Activated CD4-positive, alpha-beta T cell treated with anti-CD3 and anti-CD28 coated beads for 48 hours (primary cell): ENCODE data around the gene ZNF668.

Source experiments
- DNase-seq: peaks from one replicate; pipeline ENCODE4 v3.0.0-alpha.2; 2020

The ZNF668 gene

DNA sequence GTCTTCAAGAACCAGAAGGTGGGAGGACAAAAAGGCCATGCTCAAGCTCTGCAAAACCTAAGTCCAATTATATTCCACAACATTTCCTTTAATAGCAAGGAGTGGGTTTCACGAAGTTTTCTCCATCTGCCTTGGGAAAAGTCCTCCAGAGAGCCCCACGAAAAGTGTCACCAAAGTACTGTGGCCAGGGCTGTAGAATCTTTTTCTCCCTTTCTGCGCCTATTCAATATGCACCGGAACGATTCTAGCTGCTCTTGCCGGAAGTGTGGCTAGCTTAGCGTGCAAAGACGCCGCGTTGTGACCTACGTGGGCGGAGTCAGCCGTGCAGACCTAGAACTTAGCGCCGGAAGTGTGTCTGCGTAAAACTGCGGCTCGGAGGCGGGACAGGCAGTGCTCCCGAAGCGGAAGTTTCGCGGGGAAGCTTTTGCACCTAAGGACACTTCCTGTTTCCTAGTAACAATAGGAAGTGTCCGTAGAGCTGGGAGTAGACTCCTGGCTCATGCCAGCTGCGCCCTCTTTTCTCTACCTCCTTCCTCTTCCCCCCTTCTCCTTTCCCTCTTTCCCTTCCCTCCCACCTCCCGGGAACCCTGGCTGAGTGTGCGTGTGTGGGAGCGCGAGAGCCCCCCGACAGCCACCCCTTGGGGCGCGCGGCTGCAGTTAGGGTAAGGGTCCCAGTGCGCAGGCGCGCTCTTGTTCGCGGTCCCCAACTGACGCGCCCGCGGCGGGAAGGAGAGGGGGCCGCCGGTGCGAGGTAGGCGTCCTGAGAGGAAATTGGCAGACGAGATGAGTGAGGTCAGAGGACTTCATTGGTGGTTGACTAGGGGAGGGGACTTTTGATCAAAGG is at the start of gene ZNF668, which contains the start of gene ZNF646:
ZNF668 (minus strand) TSS at position 271 of the 844 bp plus-strand sequence. CDS start 9,781 bp downstream, outside the sequence.
ZNF646 (plus strand) TSS at position 453 of the 844 bp plus-strand sequence. CDS start 1,903 bp downstream, outside the sequence.
- DNase-seq: peak; percentile 99

DNA sequence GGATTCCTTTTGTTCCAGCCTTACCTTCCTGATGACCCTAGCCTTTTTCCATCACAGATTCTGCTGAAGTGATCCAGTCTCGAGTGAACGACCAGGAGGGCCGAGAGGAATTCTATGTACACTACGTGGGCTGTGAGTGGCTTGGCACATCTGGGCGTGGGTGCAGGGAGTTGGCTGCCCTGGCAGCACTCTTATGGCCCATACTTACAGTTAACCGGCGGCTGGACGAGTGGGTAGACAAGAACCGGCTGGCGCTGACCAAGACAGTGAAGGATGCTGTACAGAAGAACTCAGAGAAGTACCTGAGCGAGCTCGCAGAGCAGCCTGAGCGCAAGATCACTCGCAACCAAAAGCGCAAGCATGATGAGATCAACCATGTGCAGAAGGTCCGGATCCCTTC is 46.1 kb upstream of the ZNF668 start:
- DNase-seq: no peak

DNA sequence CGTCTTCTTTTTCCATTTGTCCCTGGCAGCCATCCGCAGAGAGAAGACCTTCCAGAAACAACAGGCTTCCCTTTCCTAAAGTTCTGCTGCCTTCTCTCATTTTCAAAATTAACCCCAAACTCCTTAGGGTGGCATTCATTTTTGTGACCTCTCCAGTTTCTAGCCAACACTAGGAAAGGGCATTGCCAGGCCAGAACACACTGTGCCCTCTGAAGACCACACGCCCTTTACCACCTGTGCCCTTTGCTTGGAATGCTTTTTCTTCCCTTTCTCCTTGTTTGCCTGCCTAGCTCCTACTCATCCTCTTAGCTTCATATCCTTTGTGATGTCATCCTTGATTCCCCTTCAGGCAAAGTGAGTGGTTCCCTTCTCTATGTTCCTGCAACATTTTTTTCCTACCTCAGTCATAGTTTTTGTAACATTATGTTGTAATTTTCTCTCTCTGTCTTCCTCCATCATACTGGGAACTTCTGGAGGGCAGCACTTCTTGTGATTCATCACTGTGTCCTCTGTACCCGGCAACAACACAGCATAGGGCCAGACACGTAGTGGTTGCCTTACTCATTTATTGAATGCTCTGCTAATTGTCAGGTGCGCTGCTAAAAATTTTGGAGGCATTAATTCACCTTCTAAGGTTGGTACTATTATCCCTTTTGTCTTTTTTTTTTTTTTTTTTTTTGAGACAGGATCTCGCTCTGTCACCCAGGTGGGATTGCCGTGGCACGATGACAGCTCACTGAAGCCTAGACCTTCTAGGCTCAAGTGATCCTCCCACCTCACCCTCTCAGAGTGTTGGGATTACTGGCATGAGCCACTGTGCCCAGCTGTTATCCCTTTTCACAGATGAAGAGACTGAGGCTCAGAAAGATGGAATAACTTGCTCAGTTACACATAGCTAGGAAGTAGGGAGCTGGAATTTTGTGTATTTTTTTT is 44.4 kb upstream of the ZNF668 start:
- DNase-seq: no peak

DNA sequence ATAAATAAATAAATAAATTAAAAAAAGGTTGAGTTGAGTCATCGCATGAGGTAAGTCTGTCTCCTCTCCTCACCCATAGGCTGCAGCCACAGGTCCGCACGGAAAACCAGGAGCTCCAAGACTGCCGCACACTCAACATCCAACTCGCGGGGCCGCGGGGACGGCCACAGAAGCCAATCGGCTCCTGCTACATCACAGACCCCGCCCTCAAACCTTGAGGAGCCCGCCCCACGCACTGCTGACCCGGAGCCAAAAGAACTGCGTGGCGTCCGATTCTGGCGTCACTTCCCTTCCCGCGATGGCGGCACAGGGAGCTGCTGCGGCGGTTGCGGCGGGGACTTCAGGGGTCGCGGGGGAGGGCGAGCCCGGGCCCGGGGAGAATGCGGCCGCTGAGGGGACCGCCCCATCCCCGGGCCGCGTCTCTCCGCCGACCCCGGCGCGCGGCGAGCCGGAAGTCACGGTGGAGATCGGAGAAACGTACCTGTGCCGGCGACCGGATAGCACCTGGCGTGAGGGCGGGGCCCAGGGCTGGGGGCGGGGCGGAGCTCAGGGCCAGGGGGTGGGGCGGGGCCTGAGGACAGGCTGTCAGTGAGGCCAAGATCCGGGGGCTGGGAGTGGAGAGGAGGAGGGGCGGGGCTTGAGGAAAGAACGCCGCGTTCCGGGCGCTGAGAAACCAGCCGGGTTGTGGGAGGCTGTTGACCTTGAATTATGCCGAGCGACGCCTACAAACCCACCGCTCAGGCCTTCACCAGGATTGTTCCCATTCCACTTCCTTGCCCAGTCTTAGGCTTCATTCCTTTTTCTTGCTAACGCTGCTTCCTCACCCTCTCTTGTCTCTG is 43.6 kb upstream of the ZNF668 start, which contains the start of gene KAT8:
KAT8 (plus strand) TSS at position 281 of the 839 bp plus-strand sequence; CDS start at position 299, 18 bp downstream.
- DNase-seq: peak; percentile 99

DNA sequence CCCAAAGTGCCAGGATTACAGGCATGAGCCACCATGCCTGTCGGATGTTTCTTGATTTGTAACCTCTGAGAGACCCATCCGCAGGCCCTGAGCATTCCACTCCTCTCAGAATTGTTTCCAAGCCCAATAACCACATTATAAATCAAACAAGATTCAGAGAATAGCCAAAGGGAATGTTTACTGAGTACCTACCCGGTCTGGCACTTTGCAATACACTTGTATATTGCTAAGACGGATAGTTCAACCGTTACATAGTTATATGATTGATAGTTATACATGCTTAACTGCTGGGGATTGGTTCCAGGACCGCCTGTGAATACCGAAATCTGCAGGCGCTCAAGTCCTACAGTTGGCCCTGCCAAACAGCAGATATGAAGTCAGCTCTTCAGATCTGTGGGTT is 40.4 kb upstream of the ZNF668 start:
- no peak for DNase-seq

DNA sequence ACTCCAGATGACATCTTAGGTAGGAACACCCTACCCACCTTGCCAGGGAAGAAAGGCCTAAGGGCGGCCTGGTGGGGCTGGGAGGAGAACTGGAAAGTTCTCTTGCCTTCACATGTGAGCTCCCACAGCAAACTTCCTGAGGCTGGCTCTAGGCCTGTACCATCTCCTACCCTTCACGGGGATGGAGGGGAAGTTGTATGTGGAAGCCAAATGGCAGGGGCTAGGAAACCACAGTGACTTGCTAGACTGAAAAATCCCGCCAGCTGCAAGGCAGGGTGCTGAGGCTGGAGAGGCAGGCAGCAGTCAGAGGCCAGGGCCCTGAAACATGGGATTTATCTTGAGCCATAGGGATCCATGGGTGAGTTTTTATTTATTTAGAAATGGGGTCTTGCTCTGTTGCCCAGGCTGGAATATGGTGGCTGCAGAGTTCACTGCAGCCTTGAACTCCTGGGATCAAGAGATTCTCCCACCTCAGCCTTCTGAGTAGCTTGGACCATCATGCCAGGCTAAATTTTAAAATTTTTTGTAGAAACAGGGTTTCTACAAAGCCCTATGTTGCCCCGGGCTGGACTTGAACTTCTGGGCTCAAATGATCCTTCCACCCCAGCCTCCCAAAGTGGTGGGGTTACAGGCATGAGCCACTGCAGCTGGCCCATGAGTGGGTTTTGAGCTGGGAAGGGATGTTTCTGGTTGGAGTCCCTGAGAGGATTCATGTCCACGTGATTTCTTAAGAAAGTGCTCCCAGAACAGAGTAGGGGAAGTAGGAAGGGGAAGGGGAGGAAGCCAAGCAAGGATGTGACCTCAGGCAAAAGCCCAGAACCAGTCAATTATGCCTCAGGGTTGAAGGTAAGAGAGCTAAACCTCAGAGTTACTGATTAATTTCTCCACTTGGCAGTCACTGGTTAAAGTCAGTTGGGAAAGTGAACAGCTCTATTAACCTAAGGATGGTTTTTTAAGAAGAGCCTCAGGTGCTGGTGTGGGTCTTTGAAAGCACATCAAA is 39.4 kb upstream of the ZNF668 start:
- DNase-seq: no peak

DNA sequence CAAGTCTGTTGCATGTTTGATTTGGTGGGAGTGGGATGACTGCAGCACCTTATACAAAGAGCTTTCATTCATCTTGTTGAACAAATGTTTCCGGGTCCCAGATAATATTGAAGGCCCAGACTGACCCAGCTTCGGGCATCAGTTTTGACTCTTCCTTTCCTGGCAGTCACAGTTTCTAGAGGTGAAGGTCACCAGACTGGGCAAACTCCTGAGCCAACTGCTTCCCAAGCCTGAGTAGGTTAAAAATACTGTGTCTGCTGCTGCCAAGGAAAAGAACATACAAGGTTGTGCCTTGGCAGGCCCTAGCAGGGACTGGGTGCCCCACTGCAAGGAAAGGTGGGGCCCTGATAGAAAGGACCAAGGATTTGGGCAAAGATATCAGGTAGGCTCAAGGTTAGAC is 38.7 kb upstream of the ZNF668 start:
- DNase-seq: no peak

DNA sequence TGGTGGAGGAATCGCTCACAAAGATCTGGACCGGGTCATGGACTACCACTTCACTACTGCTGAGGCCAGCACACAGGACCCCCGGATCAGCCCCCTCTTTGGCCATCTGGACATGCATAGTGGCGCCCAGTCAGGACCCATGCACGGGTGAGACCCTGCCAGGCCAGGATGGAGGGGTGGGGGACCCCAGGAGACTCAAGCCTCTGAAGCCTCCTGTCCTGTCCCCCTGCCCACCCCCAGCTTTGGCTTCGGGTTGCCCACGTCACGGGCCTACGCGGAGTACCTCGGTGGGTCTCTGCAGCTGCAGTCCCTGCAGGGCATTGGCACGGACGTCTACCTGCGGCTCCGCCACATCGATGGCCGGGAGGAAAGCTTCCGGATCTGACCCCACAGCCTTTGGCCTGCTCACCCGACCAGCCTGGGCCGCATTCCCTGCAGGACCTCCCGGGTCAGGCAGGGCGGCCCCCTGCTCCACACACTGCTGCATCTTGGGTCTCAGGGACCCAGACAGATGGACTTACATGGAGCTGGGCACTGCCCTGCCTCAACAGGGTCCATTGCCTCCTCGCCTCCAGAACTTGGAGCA is 37.9 kb upstream of the ZNF668 start:
- no peak for DNase-seq

DNA sequence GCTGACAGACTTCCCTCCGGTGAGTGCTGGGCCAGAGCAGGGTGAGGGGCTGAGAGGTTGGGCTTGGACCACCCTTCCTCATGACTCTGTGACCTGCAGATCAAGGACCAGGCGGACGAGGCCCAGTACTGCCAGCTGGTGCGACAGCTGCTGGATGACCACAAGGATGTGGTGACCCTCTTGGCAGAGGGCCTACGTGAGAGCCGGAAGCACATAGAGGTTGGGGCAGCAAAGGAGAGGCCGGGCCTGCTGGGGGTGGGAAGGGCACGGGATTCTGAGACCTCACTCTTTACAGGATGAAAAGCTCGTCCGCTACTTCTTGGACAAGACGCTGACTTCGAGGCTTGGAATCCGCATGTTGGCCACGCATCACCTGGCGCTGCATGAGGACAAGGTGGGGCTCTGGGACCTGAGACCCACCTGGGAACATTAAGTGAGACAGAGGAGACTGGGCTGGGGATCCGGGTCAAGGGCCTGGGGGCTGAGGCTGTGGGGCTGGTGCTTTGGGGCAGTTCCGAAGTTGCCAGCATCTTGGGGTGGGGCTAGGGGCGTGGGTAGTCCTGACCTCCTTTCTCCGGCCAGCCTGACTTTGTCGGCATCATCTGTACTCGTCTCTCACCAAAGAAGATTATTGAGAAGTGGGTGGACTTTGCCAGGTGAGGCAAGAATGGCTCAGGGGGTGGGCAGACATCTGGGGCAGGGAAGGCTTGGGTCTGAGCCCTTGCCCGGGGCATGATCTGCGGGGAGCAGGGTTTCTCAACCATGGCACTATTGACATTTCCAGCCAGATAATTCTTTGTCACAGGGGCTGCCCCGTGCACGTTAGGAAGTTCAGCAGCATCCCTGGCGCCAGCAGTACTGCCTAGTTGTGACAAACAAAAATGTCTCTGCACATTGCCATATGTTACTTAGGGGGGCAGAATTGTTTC is 36.3 kb upstream of the ZNF668 start:
- no peak for DNase-seq

DNA sequence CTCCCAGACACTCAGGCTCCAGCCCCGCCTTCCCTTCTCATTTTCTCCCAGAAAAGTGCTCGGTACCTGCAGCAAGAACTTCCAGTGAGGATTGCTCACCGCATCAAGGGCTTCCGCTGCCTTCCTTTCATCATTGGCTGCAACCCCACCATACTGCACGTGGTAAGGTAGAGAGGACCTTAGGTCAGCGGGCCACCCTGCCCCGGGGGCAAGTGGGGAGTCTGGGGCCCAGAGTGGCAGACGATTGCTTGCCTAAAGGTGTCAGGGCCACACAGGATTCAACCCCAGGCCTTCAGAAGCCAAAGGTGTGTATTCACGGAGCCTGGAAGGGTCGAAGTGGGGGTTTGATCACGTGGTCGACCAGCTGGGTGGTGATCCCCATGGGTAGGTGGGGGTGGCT is 35.6 kb upstream of the ZNF668 start:
- DNase-seq: no peak

DNA sequence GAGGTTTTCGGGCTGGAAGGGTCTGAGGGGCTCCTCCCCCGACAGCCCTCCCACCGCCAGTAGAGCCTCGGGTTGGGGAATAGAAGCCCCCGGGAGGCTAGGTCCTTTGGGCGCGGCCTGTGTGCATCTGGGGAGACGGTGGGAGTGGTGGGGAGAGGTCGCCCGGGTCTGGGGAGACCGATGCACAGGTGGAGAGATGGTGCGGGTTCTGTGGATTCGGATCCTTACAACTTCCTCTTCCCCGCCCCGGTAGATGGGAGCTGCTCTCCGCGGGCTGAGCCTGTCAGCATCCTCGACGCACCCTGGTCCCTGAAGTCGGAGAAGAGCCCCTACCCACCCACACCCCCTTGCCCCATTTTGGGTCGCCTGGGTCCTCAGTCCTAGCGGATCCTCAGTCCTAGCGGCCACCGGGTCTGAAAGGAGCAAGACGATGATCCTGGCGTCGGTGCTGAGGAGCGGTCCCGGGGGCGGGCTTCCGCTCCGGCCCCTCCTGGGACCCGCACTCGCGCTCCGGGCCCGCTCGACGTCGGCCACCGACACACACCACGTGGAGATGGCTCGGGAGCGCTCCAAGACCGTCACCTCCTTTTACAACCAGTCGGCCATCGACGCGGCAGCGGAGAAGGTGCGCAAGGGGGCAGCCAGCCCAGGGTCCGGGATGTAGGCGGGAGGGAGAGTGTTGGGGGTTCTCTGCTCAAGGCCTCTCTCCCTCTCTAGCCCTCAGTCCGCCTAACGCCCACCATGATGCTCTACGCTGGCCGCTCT is 34.9 kb upstream of the ZNF668 start:
- DNase-seq: no peak

DNA sequence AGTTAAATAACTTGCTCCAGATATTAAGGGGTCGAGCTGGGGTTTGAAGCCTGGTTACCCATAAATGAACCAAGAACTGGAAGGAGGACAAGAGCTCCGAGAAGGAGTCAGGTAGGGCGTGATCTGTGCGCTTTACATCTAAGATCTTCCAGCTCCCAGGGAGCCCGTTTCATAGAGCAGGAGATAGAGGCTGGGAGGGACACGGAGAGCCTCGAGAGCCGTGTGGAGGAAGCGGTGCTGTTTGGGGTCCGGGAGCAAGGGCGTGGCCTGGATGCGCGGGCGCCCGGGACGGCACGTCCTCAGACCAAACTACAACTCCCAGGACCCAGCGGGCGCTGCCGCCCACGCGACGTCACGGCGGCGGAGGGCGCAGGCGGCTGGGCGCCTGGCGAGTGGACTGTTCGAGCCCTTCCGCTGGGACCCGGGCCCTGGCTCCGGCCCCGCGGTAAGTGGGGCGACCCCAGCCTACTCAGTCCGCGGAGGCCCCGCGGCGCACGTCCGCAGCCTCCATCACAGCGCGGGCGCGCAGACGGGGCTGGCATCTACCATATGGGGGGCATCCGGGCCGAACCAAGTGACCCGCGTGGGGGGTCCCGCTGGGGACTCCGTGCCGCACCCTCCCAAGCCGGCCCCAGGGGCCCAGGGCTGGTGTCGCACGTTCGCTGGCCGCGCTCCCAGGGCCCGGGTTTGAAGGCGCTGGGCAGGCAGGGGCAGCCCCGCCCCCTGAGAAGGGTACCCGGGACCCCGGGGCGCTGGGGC is 34.2 kb upstream of the ZNF668 start, which contains the start of gene BCKDK:
BCKDK (plus strand) TSS at position 352 of the 759 bp plus-strand sequence. CDS start 838 bp downstream, outside the sequence.
- peak; percentile 86 for DNase-seq

DNA sequence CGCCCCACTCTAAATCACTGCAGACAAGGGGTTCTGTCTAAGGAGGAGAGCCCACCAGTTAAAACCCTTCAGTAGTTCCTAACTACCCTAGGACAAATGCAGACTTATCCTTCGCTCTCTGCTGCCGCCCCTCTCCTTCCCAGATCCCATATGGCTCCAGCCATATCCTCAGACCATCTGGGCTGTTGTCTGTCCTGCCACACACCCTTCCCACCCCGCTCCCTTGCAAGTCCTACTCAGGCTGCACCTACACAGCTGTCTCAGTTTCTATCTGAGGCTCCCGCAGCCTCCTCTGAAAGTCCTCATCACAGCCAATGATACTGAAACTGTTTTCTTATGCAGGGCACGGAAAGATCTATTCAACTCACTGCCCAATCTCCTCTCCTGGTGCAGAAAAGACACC is 33.4 kb upstream of the ZNF668 start:
- DNase-seq: peak; percentile 69

DNA sequence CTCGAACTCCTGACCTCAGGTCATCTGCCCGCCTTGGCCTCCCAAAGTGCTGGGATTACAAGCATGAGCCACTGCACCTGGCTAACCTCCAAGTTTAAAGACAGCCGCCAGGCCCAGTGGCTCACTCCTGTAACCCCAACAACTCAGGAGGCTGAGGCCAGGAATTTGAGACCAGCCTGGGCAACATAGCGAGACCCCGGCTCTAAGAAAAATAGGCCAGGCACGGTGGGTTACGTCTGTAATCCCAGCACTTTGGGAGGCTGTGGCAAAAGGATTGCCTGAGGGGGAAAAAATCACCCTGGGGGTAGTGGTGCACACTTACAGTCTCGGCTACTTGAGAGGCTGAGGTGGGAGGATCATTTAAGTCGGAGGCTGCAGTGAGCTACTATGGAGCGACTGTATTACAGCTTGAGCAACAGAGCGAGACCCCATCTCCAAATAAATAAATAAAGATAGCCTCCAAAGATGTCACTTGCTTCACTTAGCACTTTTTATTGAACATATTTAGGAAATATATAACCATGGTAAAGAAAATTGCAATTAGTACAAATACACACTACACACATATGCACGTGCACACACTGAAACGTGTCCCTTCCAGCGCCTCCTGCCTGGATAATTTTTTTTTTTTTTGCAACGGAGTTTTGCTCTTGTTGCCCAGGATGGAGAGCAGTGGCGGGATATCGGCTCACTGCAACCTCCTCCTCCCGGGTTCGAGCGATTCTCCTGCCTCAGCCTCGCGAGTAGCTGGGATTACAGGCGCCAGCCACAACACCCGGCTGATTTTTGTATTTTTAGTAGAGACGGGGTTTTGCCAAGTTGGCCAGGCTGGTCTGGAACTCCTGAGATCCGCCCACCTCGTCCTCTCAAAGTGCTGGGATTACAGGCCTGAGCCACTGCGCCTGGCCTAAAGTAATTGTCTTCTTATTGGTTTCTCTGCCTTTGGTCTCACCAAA is 32.7 kb upstream of the ZNF668 start:
- no peak for DNase-seq

DNA sequence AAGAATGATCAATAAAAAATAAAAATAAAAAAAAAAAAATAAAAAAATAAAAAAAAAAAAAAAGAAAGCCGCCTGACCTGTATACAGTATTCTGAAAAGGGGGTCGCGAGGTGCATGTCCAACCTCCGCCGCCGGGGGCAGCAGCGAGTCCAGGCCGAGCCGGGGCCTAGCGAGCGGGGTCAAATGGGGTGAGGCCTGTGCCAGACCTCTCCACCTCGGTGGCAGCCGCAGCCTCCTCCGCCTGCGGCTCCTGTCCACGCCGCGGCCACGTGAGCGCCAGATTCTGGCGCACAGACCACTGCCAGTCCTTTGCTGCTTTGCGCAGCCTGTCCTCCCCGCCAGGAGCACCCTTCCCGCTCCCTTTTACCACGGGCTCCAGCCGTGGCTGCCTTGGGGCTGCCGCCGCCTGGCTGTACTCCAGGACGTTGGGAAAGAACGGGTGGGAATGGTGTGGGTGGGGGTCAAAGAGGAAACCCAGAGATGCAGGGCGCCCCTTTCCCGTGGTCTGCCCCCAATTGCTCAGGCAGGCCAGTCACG is 31.7 kb upstream of the ZNF668 start:
- peak; percentile 90 for DNase-seq
